ENCODE measurements around the gene CDK18.

CDK18 gene

GRCh38 chr1:205465392-205465791, 39.1 kb upstream of the CDK18 start:
- CTCF ChIA-PET, result interaction anchor here (1.4 kb wide), 2 partner anchors 20 to 27 kb away, joined by 3 to 6 read pairs; no protein-coding TSS in a partner anchor
- POLR2A ChIA-PET, result no interaction called here
- TF ChIP-seq LEF1 (IDR thresholded peaks at IDR 0.05; ENCODE audit: borderline replicate concordance) (no peak), SP1 (IDR thresholded peaks at IDR 0.05) (no peak), TARDBP (IDR thresholded peaks at IDR 0.05) (no peak), ELF4 (IDR thresholded peaks at IDR 0.05) (no peak), ARNT (IDR thresholded peaks at IDR 0.05) (no peak), CTBP1 (IDR thresholded peaks at IDR 0.05; ENCODE audit: borderline replicate concordance) (no peak), NFRKB (IDR thresholded peaks at IDR 0.05) (no peak), L3MBTL2 (conservative IDR thresholded peaks at IDR 0.05) (no peak), PKNOX1 (IDR thresholded peaks at IDR 0.05) (no peak), HDGF (IDR thresholded peaks at IDR 0.05; ENCODE audit: borderline replicate concordance) (no peak), BHLHE40 (IDR thresholded peaks at IDR 0.05; ENCODE audit: borderline replicate concordance) (no peak), FOXK2 (IDR thresholded peaks at IDR 0.05) (no peak), SUZ12 (IDR thresholded peaks at IDR 0.05) (no peak), FOXA1 (IDR thresholded peaks at IDR 0.05) (no peak), FOXM1 (IDR thresholded peaks at IDR 0.05; ENCODE audit: borderline replicate concordance) (no peak), ZNF384 (IDR thresholded peaks at IDR 0.05) (no peak)
- no peak for DNase-seq (ENCODE audit: extremely low spot score)

DNA sequence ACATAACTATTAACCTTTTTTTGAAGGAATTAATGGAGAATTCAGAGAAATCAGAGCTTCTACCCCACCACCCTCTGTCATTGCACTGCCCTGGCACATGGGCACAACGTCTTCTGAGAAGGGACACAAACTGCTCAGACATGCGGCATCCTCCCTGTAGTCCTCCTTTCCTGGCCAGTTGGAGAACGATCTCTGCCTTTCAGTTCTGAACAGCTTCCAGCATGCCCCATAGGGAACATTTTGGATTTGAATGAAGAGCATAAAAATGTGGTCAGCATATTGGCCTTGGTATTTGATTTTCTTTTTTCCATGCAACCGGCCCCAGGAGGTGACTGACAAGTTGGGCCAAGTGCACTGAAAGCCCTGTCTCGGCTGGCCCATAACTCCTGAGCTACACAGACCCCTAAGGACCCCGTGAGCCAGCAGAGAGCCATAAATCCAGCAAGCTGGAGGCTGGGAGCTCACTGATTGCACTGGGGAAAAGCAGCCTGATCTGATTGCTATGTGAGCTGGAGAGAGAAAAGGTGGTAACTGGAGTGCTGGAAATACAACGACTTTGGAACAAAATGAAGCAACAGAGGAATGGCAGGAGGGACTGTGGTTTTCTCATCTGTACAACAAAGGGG, 37.8 kb upstream of the CDK18 start:
- TF ChIP-seq ARNT (IDR thresholded peaks at IDR 0.05) (no peak), SP1 (IDR thresholded peaks at IDR 0.05) (no peak), CTBP1 (IDR thresholded peaks at IDR 0.05; ENCODE audit: borderline replicate concordance) (no peak), LEF1 (IDR thresholded peaks at IDR 0.05; ENCODE audit: borderline replicate concordance) (no peak), L3MBTL2 (conservative IDR thresholded peaks at IDR 0.05) (no peak), FOXK2 (IDR thresholded peaks at IDR 0.05) (no peak), TARDBP (IDR thresholded peaks at IDR 0.05) (no peak), ZNF384 (IDR thresholded peaks at IDR 0.05) (no peak), SUZ12 (IDR thresholded peaks at IDR 0.05) (no peak), NFRKB (IDR thresholded peaks at IDR 0.05) (no peak), FOXM1 (IDR thresholded peaks at IDR 0.05; ENCODE audit: borderline replicate concordance) (no peak), PKNOX1 (IDR thresholded peaks at IDR 0.05) (no peak), FOXA1 (IDR thresholded peaks at IDR 0.05) (no peak), HDGF (IDR thresholded peaks at IDR 0.05; ENCODE audit: borderline replicate concordance) (no peak), BHLHE40 (IDR thresholded peaks at IDR 0.05; ENCODE audit: borderline replicate concordance) (no peak)
- CTCF ChIA-PET, result interaction anchor here (0.7 to 1.4 kb wide), 4 partner anchors 19 to 132 kb away, joined by 3 to 6 read pairs (median 3); no protein-coding TSS in a partner anchor
- no peak for DNase-seq (ENCODE audit: extremely low spot score)
- POLR2A ChIA-PET, result no interaction called here

GRCh38 chr1:205470131-205470530, 34.3 kb upstream of the CDK18 start:
- ChIA-PET POLR2A (no interaction called here), CTCF (no interaction called here)

DNA sequence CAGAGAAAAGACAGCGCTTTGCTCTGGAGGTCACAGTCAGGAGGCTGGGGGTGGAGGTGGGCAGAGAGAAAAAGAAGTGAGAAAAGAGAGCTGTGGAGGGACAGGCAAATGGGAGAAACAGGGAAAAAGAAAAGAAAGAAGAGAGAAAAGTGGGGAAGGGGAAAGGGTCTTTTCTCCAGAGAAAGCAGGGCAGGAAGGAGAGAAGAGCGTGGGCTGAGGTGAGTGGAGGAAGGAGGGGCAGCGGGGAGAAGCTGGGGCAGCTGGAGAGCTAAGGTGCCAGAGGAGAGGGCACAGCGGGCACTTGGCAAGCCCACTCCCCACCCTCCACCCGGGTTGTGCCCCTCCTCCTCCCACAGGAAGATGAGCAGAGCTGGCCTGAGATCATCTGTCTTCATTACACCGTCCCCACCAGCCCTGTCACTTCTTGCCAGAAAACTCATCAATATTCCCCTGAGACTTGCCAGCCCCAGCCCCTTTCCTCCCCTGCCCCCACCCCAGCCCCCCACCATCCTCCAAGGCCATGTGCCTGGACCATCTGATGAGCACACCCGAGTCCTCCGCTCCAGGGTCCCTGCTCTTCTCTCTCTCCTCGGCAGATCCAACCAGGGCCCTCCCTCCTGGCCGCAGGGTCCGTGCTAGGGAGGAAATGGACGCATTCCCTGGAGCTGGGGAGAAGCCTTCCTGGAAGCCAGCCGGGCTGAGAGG, 31.6 kb upstream of the CDK18 start:
- CTCF ChIA-PET, result no interaction called here
- POLR2A ChIA-PET, result no interaction called here
- no peak for DNase-seq (ENCODE audit: extremely low spot score)
- no peak for TF ChIP-seq ZNF384 (IDR thresholded peaks at IDR 0.05)
- no peak for TF ChIP-seq HDGF (IDR thresholded peaks at IDR 0.05; ENCODE audit: borderline replicate concordance)
- no peak for TF ChIP-seq LEF1 (IDR thresholded peaks at IDR 0.05; ENCODE audit: borderline replicate concordance)
- TF ChIP-seq TARDBP (IDR thresholded peaks at IDR 0.05), result no peak
- no peak for TF ChIP-seq NFRKB (IDR thresholded peaks at IDR 0.05)
- no peak for TF ChIP-seq PKNOX1 (IDR thresholded peaks at IDR 0.05)
- TF ChIP-seq FOXA1 (IDR thresholded peaks at IDR 0.05), result no peak
- TF ChIP-seq L3MBTL2 (conservative IDR thresholded peaks at IDR 0.05), result no peak
- TF ChIP-seq BHLHE40 (IDR thresholded peaks at IDR 0.05; ENCODE audit: borderline replicate concordance), result no peak
- no peak for TF ChIP-seq ELF4 (IDR thresholded peaks at IDR 0.05)

More at GRCh38 chr1:205470131-205470530, 34.3 kb upstream of the CDK18 start:
- DNase-seq (ENCODE audit: extremely low spot score), result no peak
- no peak for TF ChIP-seq ZNF384 (IDR thresholded peaks at IDR 0.05)
- TF ChIP-seq FOXA1 (IDR thresholded peaks at IDR 0.05), result no peak
- TF ChIP-seq SUZ12 (IDR thresholded peaks at IDR 0.05), result no peak
- no peak for TF ChIP-seq LEF1 (IDR thresholded peaks at IDR 0.05; ENCODE audit: borderline replicate concordance)
- TF ChIP-seq PKNOX1 (IDR thresholded peaks at IDR 0.05), result no peak
- TF ChIP-seq FOXM1 (IDR thresholded peaks at IDR 0.05; ENCODE audit: borderline replicate concordance), result no peak
- no peak for TF ChIP-seq ELF4 (IDR thresholded peaks at IDR 0.05)
- TF ChIP-seq TARDBP (IDR thresholded peaks at IDR 0.05), result no peak
- TF ChIP-seq FOXK2 (IDR thresholded peaks at IDR 0.05), result no peak
- TF ChIP-seq ARNT (IDR thresholded peaks at IDR 0.05), result no peak
- no peak for TF ChIP-seq NFRKB (IDR thresholded peaks at IDR 0.05)
- no peak for TF ChIP-seq BHLHE40 (IDR thresholded peaks at IDR 0.05; ENCODE audit: borderline replicate concordance)
- no peak for TF ChIP-seq CTBP1 (IDR thresholded peaks at IDR 0.05; ENCODE audit: borderline replicate concordance)
- TF ChIP-seq L3MBTL2 (conservative IDR thresholded peaks at IDR 0.05), result no peak
- TF ChIP-seq HDGF (IDR thresholded peaks at IDR 0.05; ENCODE audit: borderline replicate concordance), result no peak
- TF ChIP-seq SP1 (IDR thresholded peaks at IDR 0.05), result no peak

- no peak for DNase-seq (ENCODE audit: extremely low spot score)
- ChIA-PET POLR2A (no interaction called here), CTCF (no interaction called here)
- TF ChIP-seq ZNF384 (IDR thresholded peaks at IDR 0.05) (no peak), FOXA1 (IDR thresholded peaks at IDR 0.05) (no peak), FOXM1 (IDR thresholded peaks at IDR 0.05; ENCODE audit: borderline replicate concordance) (no peak), FOXK2 (IDR thresholded peaks at IDR 0.05) (no peak), NFRKB (IDR thresholded peaks at IDR 0.05) (no peak), LEF1 (IDR thresholded peaks at IDR 0.05; ENCODE audit: borderline replicate concordance) (no peak), L3MBTL2 (conservative IDR thresholded peaks at IDR 0.05) (no peak)
Observed at GRCh38 chr1:205473475-205473874, 31.0 kb upstream of the CDK18 start.
